Suprapubic skin (tissue), 4 donors: ENCODE results near the gene SLC2A9. TPM values are rescaled to one million over a fixed set of nuclear protein-coding genes. Genes with fewer than 3 reads are reported as not detected.
"Not testable (repeated sequence)": the region's sequence is repeated elsewhere in the genome, so short reads cannot be mapped to it uniquely, and the experiment has no call there.

Experiments
- DNase-seq, 2 donors: peaks; one replicate each; pipeline ENCODE4 v3.0.0-alpha.2; 2019; ENCODE audit warnings: low spot score in 2 of 2
- H3K27ac ChIP-seq: fragments of 200-600 bp; sonication (generic); one replicate; pipeline ENCODE4 v1.5.1; 2019
- H3K27me3 ChIP-seq: fragments of 200-600 bp; sonication (generic); one replicate; pipeline ENCODE4 v1.5.1; 2019
- H3K36me3 ChIP-seq: fragments of 200-600 bp; sonication (generic); one replicate; pipeline ENCODE4 v1.5.1; 2019
- H3K4me1 ChIP-seq: fragments of 200-600 bp; sonication (generic); one replicate; pipeline ENCODE4 v1.5.1; 2019
- H3K4me3 ChIP-seq: fragments of 200-600 bp; sonication (generic); one replicate; pipeline ENCODE4 v1.5.1; 2019; ENCODE audit warnings: mild to moderate bottlenecking
- H3K9me3 ChIP-seq: fragments of 200-600 bp; sonication (generic); one replicate; pipeline ENCODE4 v1.5.1; 2019
- CTCF ChIP-seq, 2 donors: fragments of 200-600 bp in 1 of 2; fragments of 450-650 bp in 1 of 2; sonication (generic) in 1 of 2; IDR thresholded peaks; one replicate each; pipeline ENCODE4 v1.5.1; 2016 to 2019; ENCODE audit warnings: antibody characterized with exemption in 2 of 2, mild to moderate bottlenecking in 1 of 2, moderate library complexity in 1 of 2
- EP300 ChIP-seq: sonication (generic); formaldehyde crosslinking; IDR thresholded peaks from one replicate; pipeline ENCODE4 v1.6.1; 2017; ENCODE audit warnings: antibody characterized with exemption
- POLR2A ChIP-seq, 2 donors: fragments of 450-650 bp; IDR thresholded peaks; one replicate each; pipeline ENCODE4 v1.6.1; 2017; ENCODE audit warnings: antibody characterized with exemption in 2 of 2, mild to moderate bottlenecking in 2 of 2, moderate library complexity in 2 of 2
- POLR2AphosphoS5 ChIP-seq, 3 donors: sonication (generic); formaldehyde crosslinking; IDR thresholded peaks; one replicate each; pipeline ENCODE4 v1.6.1; 2017; ENCODE audit warnings: antibody characterized with exemption in 3 of 3
- WGBS: methylation state at CpG from one replicate; pipeline ENCODE4 v1.1.5; 2018; 5-methylcytosine and 5-hydroxymethylcytosine counted together
- total RNA-seq, 4 donors: library from RNA; depleted of rRNA; stranded (reverse); fragments of >200 nt; gene quantifications; one replicate each; pipeline ENCODE4 v1.1.0, GENCODE V29; 2016

Gene SLC2A9
- total RNA-seq, 4 donors from 2014 or later, result 3.5 to 9.2 (median 8.1) TPM

DNA sequence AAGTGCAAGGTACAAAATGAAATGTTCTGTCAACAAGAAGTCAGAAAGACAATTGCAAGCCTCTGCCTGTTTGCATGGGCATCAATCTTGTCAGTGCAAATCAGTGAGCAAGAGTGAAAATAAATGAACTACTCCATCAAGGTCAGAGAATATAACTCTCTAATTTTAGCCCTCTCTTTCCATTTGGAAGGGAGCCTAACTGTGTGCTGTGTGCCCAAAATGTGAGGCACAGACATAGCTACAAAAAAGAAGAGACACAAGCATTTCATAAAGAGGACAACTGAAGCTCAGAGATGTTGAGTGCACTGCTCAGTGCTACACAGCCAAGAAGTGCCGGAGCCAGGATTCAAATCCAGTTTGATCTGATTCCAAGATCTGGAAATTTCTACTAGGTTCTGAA lies 114.3 kb downstream of the SLC2A9 start:
- Histone ChIP-seq H3K4me1 (no peaks in the 10 kb centered on the region), H3K27ac (no peak overlapping the region), H3K4me3 (no peak overlapping the region), H3K36me3 (no peaks in the 10 kb centered on the region), H3K9me3 (no peaks in the 10 kb centered on the region), H3K27me3 (no peaks in the 10 kb centered on the region)
- no peak for TF ChIP-seq EP300
- no peak for TF ChIP-seq POLR2AphosphoS5 (IDR thresholded peaks at IDR 0.05)
- no peak for TF ChIP-seq CTCF (IDR thresholded peaks at IDR 0.05)
- no peak for TF ChIP-seq POLR2A (IDR thresholded peaks at IDR 0.05)
- DNase-seq, result no peak
- WGBS, result 92% methylated on average over 1 of the region's 1 CpG

- no peak for TF ChIP-seq POLR2AphosphoS5 (IDR thresholded peaks at IDR 0.05)
- TF ChIP-seq CTCF (IDR thresholded peaks at IDR 0.05), result no peak
- no peak for TF ChIP-seq POLR2A (IDR thresholded peaks at IDR 0.05)
- no peak for TF ChIP-seq EP300
- WGBS, result 71% methylated on average over 4 of the region's 4 CpGs
- Histone ChIP-seq H3K4me3 (no peak overlapping the region), H3K9me3 (no peaks in the 10 kb centered on the region), H3K27me3 (no peaks in the 10 kb centered on the region), H3K4me1 (no peaks in the 10 kb centered on the region), H3K27ac (no peak overlapping the region), H3K36me3 (no peaks in the 10 kb centered on the region)
- no peak for DNase-seq
These were observed 116.2 kb downstream of the SLC2A9 start for GRCh38 chr4:9904976-9905587.

DNA sequence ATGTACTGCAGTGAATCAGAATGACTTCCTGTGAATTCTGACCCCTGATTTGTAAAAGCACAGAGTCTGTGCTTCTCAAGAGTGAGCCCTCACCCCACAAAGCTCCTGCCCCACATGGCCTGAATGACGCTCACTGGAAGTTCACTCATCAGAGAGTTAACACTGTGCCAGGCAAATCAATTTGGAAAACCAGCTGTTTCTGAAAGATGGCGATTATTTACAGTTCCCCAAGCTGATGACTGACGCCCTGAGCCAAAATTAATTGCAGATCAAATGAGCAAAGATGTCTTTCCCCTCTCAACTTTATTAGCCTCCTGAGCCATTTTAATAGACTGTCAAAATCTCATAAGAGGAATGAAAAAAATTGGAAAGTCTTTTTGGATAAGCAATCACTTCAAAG lies 118.0 kb downstream of the SLC2A9 start:
- Histone ChIP-seq H3K36me3 (no peaks in the 10 kb centered on the region), H3K27ac (no peak overlapping the region), H3K9me3 (no peaks in the 10 kb centered on the region), H3K27me3 (no peaks in the 10 kb centered on the region), H3K4me3 (no peak overlapping the region), H3K4me1 (no peaks in the 10 kb centered on the region)
- TF ChIP-seq POLR2AphosphoS5 (IDR thresholded peaks at IDR 0.05) (no peak), EP300 (no peak), CTCF (IDR thresholded peaks at IDR 0.05) (no peak), POLR2A (IDR thresholded peaks at IDR 0.05) (no peak)
- 85% methylated on average over 3 of the region's 3 CpGs for WGBS
- DNase-seq, result no peak

DNA sequence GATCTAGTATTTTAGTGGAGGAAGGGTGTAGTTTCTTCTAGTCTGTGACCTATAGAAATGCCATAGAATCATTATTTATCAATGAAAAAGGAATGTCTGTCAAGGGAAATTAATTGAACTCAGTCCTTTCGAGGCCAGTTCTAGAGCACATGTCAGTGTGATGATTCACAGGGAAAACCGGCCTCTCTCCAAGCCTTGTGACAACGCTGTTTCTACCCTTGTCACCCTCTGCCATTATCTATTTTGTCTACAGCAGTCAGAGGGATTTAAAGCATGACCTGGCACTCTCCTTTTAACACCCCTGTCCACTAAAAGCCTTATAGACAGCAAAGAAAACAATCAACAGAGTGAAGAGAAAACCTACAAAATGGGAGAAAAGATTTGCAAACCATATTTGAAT lies 120.0 kb downstream of the SLC2A9 start:
- Histone ChIP-seq H3K27me3 (no peaks in the 10 kb centered on the region), H3K4me1 (no peaks in the 10 kb centered on the region), H3K9me3 (no peaks in the 10 kb centered on the region), H3K4me3 (no peak overlapping the region), H3K27ac (no peak overlapping the region), H3K36me3 (no peaks in the 10 kb centered on the region)
- TF ChIP-seq EP300 (no peak), POLR2AphosphoS5 (IDR thresholded peaks at IDR 0.05) (no peak), POLR2A (IDR thresholded peaks at IDR 0.05) (no peak), CTCF (IDR thresholded peaks at IDR 0.05) (no peak)
- DNase-seq, result no peak
- WGBS, result 50% methylated on average over 3 of the region's 3 CpGs

GRCh38 chr4:9900633-9901032 lies 120.7 kb downstream of the SLC2A9 start:
- H3K27me3 ChIP-seq, result not testable (repeated sequence)
- 69% methylated on average over 4 of the region's 4 CpGs for WGBS

More at GRCh38 chr4:9900633-9901032, 120.7 kb downstream of the SLC2A9 start:
- not testable (repeated sequence) for H3K9me3 ChIP-seq, H3K36me3 ChIP-seq, H3K4me1 ChIP-seq, H3K27ac ChIP-seq, H3K4me3 ChIP-seq, DNase-seq
